CD4-positive, alpha-beta T cell treated with Interferon gamma for 1 hour (primary cell): ENCODE measurements around the gene CRY1.
A peak's percentile ranks its signal among the peaks of the same experiment; 100 is the strongest.
"Not testable (repeated sequence)": the region's sequence is repeated elsewhere in the genome, so short reads cannot be mapped to it uniquely, and the experiment has no call there.

ENCODE experiments used
- DNase-seq: peaks from one replicate; pipeline ENCODE4 v3.0.0-alpha.2; 2020

CRY1 gene

DNA sequence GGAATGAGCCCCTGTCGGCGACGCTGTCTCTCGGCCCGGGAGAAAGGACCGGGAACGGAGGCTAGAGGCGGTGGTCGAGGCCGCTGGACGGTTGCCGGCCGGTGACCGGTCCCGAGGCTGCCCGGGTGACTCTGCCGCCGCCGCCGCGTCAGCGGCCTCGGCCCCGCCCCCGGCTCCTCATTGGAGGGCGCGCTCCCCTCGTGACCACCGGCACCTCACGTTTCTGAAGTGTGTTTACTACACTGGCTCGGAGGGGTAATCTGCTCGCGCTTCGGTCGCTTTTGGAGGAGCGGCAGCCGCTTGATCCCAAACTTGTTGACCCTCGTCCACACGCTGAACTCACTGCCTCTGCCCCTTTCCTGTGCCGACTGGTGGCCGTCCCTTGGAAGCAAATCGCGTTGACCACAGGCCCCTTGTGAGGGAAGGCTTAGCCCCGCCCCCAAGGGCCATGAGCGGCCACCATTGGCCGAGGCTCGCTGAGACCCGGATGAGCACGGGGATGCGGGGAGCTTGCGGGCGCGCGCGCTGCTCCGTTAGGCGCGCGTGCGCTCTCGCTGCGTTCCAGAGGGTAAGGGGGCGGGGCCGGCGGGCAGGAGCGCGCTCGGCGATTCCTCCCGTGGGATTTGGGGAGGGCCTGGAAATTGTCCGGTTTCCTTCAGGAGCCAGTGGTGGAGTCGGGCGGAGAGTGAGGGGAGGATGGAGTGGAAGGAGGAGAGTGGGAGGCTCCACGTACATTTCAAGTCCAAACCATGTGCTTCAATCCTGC lies at the start of gene CRY1:
TSS of gene CRY1 (minus strand) at position 133 of the 766 bp plus-strand sequence. CDS start 588 bp downstream, outside the sequence.
- DNase-seq: peak; percentile 90

DNA sequence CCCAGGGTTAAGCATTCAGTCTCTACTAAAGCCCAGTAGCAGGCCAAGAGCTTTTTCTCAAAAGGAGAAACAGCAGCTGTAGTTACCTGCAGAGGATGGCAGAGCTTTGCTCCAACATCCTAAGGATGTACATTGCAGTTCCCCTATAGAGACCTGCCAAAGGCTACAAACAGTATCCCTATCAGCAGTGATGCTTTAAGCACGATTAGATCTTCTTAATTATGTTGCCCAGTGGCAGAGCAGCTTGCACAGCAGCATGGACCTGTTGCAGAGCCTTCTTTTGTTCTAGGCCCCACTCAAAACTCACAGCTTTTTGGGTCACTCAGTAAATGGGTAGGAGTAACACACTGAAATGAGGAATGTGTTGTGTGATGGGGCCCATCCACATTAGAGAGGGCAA lies 46.4 kb upstream of the CRY1 start:
- no peak for DNase-seq

DNA sequence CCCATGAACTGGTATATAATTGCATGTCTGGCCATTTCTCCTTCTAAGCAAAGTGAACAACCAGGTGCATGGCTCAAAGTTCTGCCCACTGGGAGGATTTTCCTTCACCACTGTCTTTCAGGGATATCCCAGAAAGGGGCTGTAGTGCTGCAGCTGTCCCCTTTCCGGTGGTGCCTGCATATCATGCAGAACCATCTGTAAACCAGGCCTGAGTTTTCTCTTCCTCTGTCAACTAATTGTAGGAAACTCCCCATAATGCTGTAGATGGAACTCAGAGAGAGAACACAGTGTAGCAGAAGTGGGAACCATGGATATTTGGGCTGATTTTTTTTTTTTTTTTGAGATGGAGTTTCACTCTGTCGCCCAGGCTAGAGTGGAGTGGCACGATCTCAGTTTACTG lies 45.6 kb upstream of the CRY1 start:
- DNase-seq: no peak

DNA sequence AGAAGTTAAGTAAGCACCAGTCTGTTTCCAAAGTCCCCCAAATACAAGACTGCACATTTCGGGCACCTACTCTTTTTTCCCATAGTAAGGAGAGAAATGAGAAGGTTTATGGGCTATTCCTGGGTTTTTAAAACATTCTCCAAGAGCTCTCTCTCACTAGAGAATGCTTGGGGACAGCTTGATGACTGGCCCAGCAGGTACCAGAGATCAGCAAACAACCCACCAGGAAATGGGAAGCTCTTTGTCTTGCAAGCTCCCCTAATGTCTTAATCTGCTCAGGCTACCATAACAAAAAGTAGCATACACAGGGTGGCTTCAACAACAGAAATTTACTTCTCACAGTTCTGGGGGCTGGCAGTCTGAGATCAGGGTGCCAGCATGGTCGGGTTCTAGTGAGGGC lies 41.8 kb upstream of the CRY1 start:
- no peak for DNase-seq

DNA sequence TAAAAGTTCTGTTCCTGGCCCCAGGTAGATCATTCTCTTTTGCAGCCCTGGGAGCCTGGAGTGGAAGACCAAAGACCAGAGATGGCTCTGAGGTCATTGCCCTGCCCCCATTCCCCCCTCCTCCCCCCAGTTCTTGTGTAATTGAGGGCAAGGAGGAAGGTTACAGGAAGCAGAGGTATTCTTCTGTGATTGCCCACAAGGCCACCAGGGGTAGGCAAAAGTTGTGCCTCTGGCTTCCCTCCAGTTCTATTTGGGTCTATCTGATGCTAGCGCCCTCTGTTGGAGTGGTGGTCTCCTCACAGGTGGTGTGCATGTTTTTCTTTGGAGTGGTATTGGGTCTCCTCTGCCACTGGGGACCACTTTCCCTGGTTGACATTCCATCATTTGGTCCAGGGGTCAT lies 41.2 kb upstream of the CRY1 start:
- DNase-seq: peak; percentile 16

GRCh38 chr12:107133462-107133861 lies 40.1 kb upstream of the CRY1 start:
- DNase-seq: no peak

DNA sequence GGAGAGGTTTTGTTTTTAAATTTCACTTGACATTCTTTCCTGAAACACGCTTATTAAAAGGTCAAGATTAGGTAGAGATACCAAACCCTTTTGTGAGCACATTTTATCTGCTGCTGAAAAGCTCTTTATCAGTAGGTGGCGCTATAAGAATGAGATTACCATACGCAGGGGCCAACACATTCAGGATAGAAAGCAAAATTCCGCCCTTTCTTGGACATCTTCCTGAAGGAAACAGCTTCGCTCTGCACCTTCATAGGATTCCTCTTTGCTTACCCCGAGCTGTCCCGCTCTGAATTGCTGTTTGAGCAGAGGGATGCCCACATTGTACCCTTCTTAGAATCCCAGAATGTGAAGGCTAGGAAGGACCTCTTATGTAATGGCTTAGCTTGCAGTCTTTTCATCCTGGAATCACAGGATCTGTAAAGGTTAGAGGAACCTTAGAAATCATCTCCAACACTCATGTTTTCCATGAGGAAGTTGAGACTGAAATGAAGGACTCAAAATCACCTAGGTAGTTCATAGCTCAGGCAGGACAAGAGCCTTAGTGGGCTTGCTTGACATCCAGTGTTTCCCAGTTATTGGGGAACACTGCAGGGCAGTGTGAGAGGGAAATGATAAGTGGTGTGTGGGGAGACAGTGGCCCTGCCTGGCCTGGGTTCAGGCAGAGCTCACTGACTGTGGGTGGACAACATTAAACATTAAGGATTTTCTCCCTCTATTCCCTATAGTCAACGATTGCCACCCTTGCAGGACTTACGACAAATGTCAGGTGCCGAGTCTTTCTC lies 38.7 kb upstream of the CRY1 start:
- DNase-seq: no peak

DNA sequence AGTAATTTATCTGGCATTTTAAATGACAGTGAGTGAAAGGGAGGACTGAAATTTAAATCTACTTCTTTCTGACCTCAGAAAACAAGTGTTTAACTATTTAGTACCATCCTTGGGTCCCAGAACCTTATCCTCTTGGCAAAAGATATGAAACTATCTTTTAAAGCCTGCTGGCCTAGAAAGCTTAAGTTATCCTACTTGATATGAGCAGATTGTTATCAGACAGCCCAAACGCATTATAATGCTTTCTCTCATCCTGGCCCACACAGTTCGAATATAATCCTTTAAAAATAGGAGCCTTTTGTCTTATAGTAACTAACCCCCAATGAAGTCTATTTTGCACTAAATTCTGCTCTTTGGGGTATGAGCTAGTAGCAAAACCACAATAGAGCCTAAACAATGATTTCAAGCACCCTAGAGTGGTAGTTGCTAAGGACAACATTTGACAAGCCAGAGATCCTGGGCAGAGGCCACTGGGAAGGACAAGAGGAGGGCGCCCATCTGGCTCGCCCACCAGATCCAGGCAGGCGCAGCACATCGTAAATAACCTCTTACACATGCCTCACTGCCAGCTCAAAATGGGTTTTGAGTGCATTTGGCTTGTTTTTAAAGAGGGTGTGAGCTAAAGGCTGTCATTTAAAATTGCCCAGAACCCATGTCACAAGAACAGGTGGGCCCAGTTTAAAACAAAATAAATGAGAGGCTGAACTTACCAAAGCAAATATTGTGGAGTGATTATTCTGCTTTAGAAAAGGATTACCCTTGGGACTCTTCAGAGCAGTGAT lies 37.7 kb upstream of the CRY1 start:
- no peak for DNase-seq

- DNase-seq: no peak
These were observed 36.1 kb upstream of the CRY1 start for GRCh38 chr12:107129315-107129930.

GRCh38 chr12:107127482-107128430 lies 34.4 kb upstream of the CRY1 start:
- no peak for DNase-seq

GRCh38 chr12:107126796-107127481 lies 33.6 kb upstream of the CRY1 start:
- no peak for DNase-seq

GRCh38 chr12:107125833-107126232 lies 32.5 kb upstream of the CRY1 start:
- no peak for DNase-seq

DNA sequence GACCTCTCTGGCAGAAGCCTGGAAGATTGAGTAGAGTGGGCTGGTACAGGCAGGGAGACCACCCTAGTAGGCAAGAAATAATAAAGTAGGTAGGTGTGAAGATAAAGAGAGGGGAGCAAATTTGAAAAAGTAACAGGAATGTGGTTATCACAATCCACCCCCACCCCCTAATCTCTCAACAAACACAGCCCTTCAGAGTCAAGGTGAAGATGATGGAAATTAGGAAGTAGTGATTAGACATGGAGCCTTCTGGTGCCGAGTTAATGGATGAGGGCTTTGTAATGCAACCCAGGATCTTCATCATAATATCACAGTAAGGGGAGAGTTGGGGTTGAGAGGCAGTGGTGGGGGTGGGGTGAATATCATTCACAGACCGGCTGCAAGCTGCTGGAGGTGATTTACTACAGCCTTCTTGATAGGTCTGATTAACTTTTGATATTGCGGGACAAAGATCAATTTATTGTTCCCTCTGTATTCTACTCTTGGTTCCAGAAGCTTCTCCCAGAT lies 29.2 kb upstream of the CRY1 start:
- no peak for DNase-seq

DNA sequence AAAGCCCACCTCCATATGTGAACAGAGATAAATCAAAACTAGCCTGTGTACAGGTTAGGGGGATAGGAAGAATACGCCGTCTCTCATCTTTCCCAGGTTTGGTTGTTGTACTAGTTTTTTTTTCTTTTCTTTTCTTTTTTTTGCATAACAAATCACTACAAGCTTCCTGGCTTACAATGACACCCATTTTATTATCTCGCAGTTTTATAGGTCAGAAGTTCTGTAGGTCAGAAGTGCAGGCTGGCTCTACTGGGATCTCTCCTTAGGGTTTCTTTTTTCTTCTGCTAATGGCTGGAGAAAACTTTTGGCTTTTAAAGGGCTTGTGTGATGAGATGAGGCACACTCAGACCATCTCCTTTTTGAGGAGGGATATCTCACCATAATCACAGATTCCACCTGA lies 25.7 kb upstream of the CRY1 start:
- DNase-seq: no peak

DNA sequence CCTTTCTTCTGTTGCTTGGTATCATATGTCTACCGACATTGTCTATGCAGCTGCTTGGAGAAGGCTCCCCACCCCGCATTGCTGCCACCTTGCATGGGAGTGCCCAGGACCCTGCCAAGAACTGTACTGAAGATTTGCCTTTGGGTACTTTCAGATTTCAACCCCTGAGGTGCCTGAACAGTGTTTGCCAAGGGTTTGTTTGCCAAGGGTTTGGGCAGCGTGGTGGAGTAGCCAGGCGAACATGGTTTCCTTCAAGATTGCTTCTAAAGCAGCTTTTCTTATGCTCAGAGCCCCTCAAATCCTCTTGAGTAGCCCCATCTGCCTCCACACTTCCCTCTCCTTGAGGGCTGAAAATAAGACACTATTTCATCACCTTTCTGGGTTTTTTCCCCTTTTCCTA lies 25.3 kb upstream of the CRY1 start:
- DNase-seq: no peak

GRCh38 chr12:107115119-107115518 lies 21.8 kb upstream of the CRY1 start:
- DNase-seq: no peak

DNA sequence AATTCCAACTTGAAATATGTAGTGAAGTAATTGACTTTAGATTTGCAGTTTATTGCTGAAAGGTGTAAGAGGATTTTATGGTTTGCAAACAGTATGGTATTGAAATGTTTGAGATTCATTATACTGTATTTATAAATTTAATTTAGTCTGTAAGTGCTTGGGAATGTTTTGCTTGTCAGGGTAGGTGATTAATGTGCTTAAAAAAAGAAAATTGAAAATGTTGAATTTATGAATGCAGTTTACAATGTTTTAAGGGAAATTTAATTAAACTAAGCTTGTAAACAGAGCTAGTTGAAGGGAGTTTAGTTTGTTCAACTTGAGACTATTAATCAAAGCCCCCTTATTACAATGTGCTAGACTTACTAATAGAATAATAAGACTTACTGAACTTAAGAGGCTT lies 18.0 kb upstream of the CRY1 start:
- no peak for DNase-seq

GRCh38 chr12:107109726-107110719 lies 16.7 kb upstream of the CRY1 start:
- DNase-seq: no peak

DNA sequence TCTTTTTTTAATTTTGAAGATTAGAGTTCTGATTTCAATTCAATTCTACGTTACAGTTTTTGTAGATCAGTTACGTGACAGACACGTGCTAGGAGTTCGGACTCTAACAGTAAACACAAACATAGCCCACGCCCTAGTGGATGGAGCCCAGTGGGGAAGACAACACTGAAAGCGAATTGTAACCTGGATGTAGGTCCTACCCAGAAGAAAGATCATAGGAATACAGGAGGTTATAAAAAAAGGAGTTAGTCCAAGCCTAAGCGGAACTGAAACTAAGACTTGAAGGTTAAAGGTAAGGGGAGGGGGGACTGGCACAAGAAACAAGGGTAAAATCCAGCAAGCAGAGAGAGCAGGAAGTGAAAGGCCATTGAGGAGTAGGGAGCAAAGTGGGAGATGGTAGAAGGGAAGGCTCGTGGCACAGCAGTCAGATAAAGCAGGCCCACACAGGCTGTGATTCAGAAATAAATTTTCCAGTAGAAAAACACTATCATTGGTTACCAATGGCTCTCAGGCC lies 15.7 kb upstream of the CRY1 start:
- no peak for DNase-seq

DNA sequence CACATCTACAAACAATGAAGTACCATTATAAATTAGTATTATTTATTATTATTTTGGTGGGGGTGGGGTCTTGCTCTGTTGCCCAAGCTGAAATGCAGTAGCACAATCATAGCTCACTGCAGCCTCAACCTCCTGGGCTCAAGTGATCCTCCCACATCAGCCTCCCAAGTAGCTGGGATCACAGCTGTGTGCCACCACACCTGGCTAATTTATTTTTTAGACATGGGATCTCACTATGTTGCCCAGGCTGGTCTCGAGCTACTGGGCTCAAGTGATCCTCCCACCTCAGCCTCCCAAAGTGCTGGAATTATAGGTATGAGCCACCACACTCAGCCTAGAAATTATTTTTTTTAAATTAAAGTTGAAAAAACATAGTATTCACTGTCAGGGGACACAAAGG lies 15.0 kb upstream of the CRY1 start:
- not testable (repeated sequence) for DNase-seq
